B cell (primary cell): ENCODE results near the gene ESRP2. TPM values are rescaled to one million over a fixed set of nuclear protein-coding genes. Genes with fewer than 3 reads are reported as not detected.
A peak's percentile ranks its signal among the peaks of the same experiment; 100 is the strongest.

Experiments
- ATAC-seq: fragments of 200-7000 bp; cut with Tn5 transposase; one replicate; pipeline ENCODE4 v1.10.0; 2021; ENCODE audit warnings: low read depth, mild to moderate bottlenecking, moderate number of reproducible peaks, moderate library complexity
- CTCF ChIA-PET: fragments of 350-600 bp; sonication (Branson Sonifier 250); formaldehyde crosslinking; loops from one replicate; lab custom pipeline; 2021; ENCODE audit warnings: antibody characterized with exemption, inconsistent platforms; lab: Charles Lee
- POLR2A ChIA-PET: fragments of 350-600 bp; sonication (Branson Sonifier 250); formaldehyde crosslinking; loops from one replicate; lab custom pipeline; 2021; ENCODE audit warnings: antibody characterized with exemption; lab: Charles Lee
- DNase-seq: peaks from one replicate; pipeline ENCODE4 v3.0.0; 2013
- H2AFZ ChIP-seq: 2 replicates; pipeline ENCODE4 v1.6.1; 2012; ENCODE audit warnings: mild to moderate bottlenecking, low read depth, low read length; ENCODE audit not compliant: insufficient read depth, poor library complexity, severe bottlenecking
- H3K27ac ChIP-seq, 2 donors: 1 replicate in 1 of 2; 2 replicates in 1 of 2; pipeline ENCODE4 v1.5.1; 2012 to 2013; ENCODE audit warnings: low read length in 2 of 2, mild to moderate bottlenecking in 2 of 2, moderate library complexity in 1 of 2
- H3K27me3 ChIP-seq, 4 experiments: fragments of 200-600 bp in 1 of 4; sonication (generic) in 1 of 4; replicated peaks in 1 of 4; 1 replicate in 2 of 4; 2 replicates in 2 of 4; pipeline versions ENCODE4 v1.6.1 to v1.7.0; 2013 to 2016; ENCODE audit warnings: low read length in 3 of 4, mild to moderate bottlenecking in 2 of 4, mixed read lengths in 1 of 4, moderate library complexity in 1 of 4; ENCODE audit not compliant: insufficient read depth in 4 of 4, control insufficient read depth in 3 of 4; ENCODE audit errors: control extremely low read depth in 1 of 4
- H3K36me3 ChIP-seq, 2 experiments: replicated peaks in 1 of 2; 1 replicate in 1 of 2; 2 replicates in 1 of 2; pipeline versions ENCODE4 v1.6.1 to v1.7.1; 2013; ENCODE audit warnings: low read length in 1 of 2; ENCODE audit not compliant: insufficient read depth in 2 of 2, control insufficient read depth in 1 of 2; ENCODE audit errors: control extremely low read depth in 1 of 2, extremely low read depth in 1 of 2
- H3K4me1 ChIP-seq, 2 donors: fragments of 200-600 bp in 1 of 2; sonication (generic) in 1 of 2; 1 replicate in 1 of 2; 2 replicates in 1 of 2; pipeline versions ENCODE4 v1.5.1 to v1.6.1; 2013 to 2017; ENCODE audit warnings: low read length in 2 of 2; ENCODE audit not compliant: control insufficient read depth in 2 of 2, insufficient read depth in 2 of 2
- H3K4me2 ChIP-seq: replicated peaks from 2 replicates; pipeline ENCODE3; 2012; ENCODE audit warnings: mild to moderate bottlenecking, low read depth, low read length; ENCODE audit not compliant: poor library complexity, severe bottlenecking
- H3K4me3 ChIP-seq, 5 experiments: fragments of 200-600 bp in 1 of 5; sonication (generic) in 1 of 5; 1 replicate in 3 of 5; 2 replicates in 2 of 5; pipeline versions ENCODE4 v1.5.1 to v1.7.0; 2011 to 2016; ENCODE audit warnings: low read length in 4 of 5, mild to moderate bottlenecking in 4 of 5, low read depth in 2 of 5, control low read depth in 1 of 5, moderate library complexity in 1 of 5; ENCODE audit not compliant: insufficient read depth in 1 of 5; ENCODE audit errors: control extremely low read depth in 1 of 5, extremely low read depth in 1 of 5
- H3K79me2 ChIP-seq: fragments of 200-600 bp; sonication (generic); one replicate; pipeline ENCODE4 v1.6.0; 2016; ENCODE audit warnings: low read length; ENCODE audit not compliant: control insufficient read depth, insufficient read depth
- H3K9ac ChIP-seq: fragments of 200-600 bp; sonication (generic); 2 replicates; pipeline ENCODE4 v1.6.1; 2017; ENCODE audit warnings: mild to moderate bottlenecking, low read length, moderate library complexity
- H3K9me3 ChIP-seq, 3 donors: one replicate each; pipeline versions ENCODE4 v1.6.1 to v1.7.1; 2013; ENCODE audit warnings: low read length in 2 of 3; ENCODE audit not compliant: control insufficient read depth in 2 of 3, insufficient read depth in 1 of 3; ENCODE audit errors: control extremely low read depth in 1 of 3
- H4K20me1 ChIP-seq: 2 replicates; pipeline ENCODE4 v1.6.0; 2012; ENCODE audit warnings: mild to moderate bottlenecking, low read length; ENCODE audit not compliant: insufficient read depth, control insufficient read depth, poor library complexity, severe bottlenecking
- H3K27ac Mint-ChIP-seq: one replicate; pipeline ENCODE4 v1.8.0; 2021; ENCODE audit warnings: mixed read lengths
- H3K27me3 Mint-ChIP-seq: one replicate; pipeline ENCODE4 v1.8.0; 2021; ENCODE audit warnings: mixed read lengths
- H3K4me1 Mint-ChIP-seq: one replicate; pipeline ENCODE4 v1.8.0; 2021; ENCODE audit warnings: mixed read lengths
- H3K4me3 Mint-ChIP-seq: one replicate; pipeline ENCODE4 v1.8.0; 2021; ENCODE audit warnings: mixed read lengths
- H3K9me3 Mint-ChIP-seq: one replicate; pipeline ENCODE4 v1.8.0; 2022; ENCODE audit warnings: mixed read lengths; ENCODE audit not compliant: insufficient read depth
- EZH2 ChIP-seq: IDR thresholded peaks from 2 replicates; pipeline ENCODE4 v1.6.1; 2012; ENCODE audit warnings: borderline replicate concordance, low read depth, mild to moderate bottlenecking, moderate library complexity, low read length; ENCODE audit not compliant: insufficient read depth, poor library complexity, severe bottlenecking
- WGBS: methylation state at CpG from one replicate; pipeline ENCODE4 v1.1.5; 2013; ENCODE audit warnings: missing lambda C conversion rate; ENCODE audit not compliant: insufficient coverage; 5-methylcytosine and 5-hydroxymethylcytosine counted together
- intact Hi-C: fragments of 100-400 bp; cut with micrococcal nuclease; formaldehyde crosslinking; loops from one replicate; pipeline ENCODE4 v1.10.0; 2022
- polyA plus RNA-seq: library from polyadenylated mRNA; depleted of rRNA; stranded (reverse); fragments of >200 nt; gene quantifications from 2 replicates; pipeline ENCODE4 v1.2.3, GENCODE V29; 2012
- total RNA-seq, 2 donors: library from RNA; stranded (reverse); fragments of 120-200 nt in 1 of 2; gene quantifications; 1 replicate in 1 of 2; 2 replicates in 1 of 2; pipeline versions ENCODE4 v1.2.3 to v1.2.4, GENCODE V29; 2013 to 2022
- TF ChIP-seq, protein P1 (sequence below): fragments of 200-600 bp; IDR thresholded peaks from one replicate; pipeline ENCODE4 v1.8.0; 2022; ENCODE audit warnings: antibody characterized with exemption, mild to moderate bottlenecking

The ESRP2 gene
- total and polyA plus RNA-seq, 2 donors (not counting 1 experiment from before 2014, with no cell fraction given): 0.09 TPM; not detected in 1

DNA sequence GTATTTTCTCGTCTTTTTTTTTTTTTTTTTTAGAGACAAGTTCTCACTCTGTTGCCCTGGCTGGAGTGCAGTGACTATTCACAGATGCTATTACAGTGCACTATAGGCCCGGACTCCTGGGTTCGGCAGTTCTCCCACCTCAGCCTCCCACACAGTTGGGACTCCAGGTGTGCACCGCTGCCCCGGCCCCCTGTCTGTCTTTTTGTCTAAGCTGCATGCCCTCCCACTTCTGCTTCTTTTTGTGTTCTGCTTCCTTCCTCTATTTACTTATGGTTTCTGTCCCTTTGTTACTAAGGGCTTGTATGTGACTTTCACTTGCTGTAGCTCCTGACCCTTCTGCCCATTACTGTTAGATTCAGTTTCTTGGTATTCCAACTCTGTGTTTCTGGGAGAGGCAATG, 48.9 kb upstream of the ESRP2 start:
- peaks cover 69% of the 10 kb centered on the region for H3K79me2 ChIP-seq
- peak overlapping the region; percentile 63 for H3K9ac ChIP-seq
- 0% methylated on average over 2 of the region's 5 CpGs for WGBS
- no peak overlapping the region for H2AFZ ChIP-seq
- H3K4me3 Mint-ChIP-seq: peak overlapping the region; percentile 56
- H3K4me1 Mint-ChIP-seq: peaks cover 83% of the 10 kb centered on the region
- H3K4me1 ChIP-seq: peaks cover 82 to 95% of the 10 kb centered on the region in 2 donors
- H3K9me3 ChIP-seq: no peaks in the 10 kb centered on the region
- no peaks in the 10 kb centered on the region for H3K27me3 ChIP-seq
- no peaks in the 10 kb centered on the region for H3K9me3 Mint-ChIP-seq
- ATAC-seq (peak; percentile 57), DNase-seq (peak; percentile 86)
- H3K27ac ChIP-seq: peak overlapping the region; percentile 78 to 92
- H3K27me3 Mint-ChIP-seq: no peaks in the 10 kb centered on the region
- H3K36me3 ChIP-seq: peaks cover 0 to 25% of the 10 kb centered on the region in 2 experiments
- peak overlapping the region; percentile 3 to 60 (median 32) for H3K4me3 ChIP-seq
- ChIA-PET POLR2A (interaction anchor here (0.6 to 3.9 kb wide), 10 partner anchors 9 to 1046 kb away, joined by 4 to 38 read pairs (median 6); partner anchors contain the start of genes PRMT7, SLC7A6 and SLC7A6OS), CTCF (interaction anchor here (0.6 to 10.2 kb wide), 12 partner anchors 9 to 847 kb away, joined by 3 to 289 read pairs (median 5); partner anchors contain the start of genes PRMT7, SLC7A6 and SLC7A6OS)
- H3K27ac Mint-ChIP-seq: peak overlapping the region; percentile 84
- H4K20me1 ChIP-seq: no peaks in the 10 kb centered on the region
- TF ChIP-seq, protein P1, sequence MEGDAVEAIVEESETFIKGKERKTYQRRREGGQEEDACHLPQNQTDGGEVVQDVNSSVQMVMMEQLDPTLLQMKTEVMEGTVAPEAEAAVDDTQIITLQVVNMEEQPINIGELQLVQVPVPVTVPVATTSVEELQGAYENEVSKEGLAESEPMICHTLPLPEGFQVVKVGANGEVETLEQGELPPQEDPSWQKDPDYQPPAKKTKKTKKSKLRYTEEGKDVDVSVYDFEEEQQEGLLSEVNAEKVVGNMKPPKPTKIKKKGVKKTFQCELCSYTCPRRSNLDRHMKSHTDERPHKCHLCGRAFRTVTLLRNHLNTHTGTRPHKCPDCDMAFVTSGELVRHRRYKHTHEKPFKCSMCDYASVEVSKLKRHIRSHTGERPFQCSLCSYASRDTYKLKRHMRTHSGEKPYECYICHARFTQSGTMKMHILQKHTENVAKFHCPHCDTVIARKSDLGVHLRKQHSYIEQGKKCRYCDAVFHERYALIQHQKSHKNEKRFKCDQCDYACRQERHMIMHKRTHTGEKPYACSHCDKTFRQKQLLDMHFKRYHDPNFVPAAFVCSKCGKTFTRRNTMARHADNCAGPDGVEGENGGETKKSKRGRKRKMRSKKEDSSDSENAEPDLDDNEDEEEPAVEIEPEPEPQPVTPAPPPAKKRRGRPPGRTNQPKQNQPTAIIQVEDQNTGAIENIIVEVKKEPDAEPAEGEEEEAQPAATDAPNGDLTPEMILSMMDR: no peak
- no peak for TF ChIP-seq EZH2
- intact Hi-C loops: loop anchor here (1.0 to 5.0 kb wide), 3 partner anchors 21 to 38 kb away; partner anchors contain the start of genes PLA2G15, SLC7A6 and SLC7A6OS
- H3K4me2 ChIP-seq: peak overlapping the region; percentile 75
